GM19395 (cell line): Measurements from ENCODE around the gene DNAAF1.
"Not testable (repeated sequence)": the region's sequence is repeated elsewhere in the genome, so short reads cannot be mapped to it uniquely, and the experiment has no call there.

Experiments
- ATAC-seq: cut with Tn5 transposase; IDR thresholded peaks from one replicate; pipeline ENCODE4 v1.9.1; 2021; ENCODE audit warnings: mild to moderate bottlenecking, moderate library complexity; ENCODE audit not compliant: unreplicated experiment

DNAAF1 gene

DNA sequence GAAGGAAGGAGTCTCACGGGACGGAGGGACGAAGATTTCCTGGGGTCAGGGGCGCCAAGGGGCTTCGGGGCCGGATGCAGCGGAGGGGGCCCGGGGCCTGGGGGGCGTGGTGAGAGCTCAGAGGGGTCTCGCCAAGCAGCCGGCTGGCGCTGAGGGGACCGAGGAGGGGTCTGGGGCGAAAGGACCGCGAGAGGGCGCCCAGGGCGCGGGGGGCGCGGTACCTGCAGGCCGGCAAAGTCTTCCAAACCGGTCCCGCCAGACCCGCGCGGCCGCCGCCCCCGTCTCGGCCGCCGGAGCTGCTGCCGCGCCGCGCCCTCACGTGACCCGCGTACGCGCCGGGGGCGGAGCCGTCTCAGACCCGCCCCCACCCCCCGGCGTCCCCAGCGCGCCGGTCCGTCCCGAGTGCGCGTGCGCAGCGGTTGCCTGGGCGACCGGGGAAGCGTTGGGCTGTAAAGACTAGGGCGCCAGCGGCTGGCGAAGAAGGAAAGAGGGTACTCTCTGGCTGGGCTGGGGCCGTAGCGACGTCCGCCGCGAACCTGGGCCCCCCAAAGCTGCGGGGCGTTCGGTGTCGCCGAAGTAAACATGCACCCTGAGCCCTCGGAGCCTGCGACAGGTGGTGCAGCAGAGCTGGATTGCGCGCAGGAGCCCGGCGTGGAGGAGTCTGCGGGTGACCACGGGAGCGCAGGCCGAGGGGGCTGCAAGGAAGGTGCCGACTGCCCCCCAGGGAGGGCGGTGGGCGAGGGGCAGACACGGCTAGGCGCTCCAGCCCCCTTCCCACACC lies at the start of gene DNAAF1, which contains the start of gene HSDL1:
DNAAF1 (plus strand) TSS at position 450 of the 781 bp plus-strand sequence; CDS start at position 583, 133 bp downstream.
HSDL1 (minus strand) TSS at position 319 of the 781 bp plus-strand sequence. CDS start 13,856 bp downstream, outside the sequence.
- ATAC-seq: peak; percentile 68

DNA sequence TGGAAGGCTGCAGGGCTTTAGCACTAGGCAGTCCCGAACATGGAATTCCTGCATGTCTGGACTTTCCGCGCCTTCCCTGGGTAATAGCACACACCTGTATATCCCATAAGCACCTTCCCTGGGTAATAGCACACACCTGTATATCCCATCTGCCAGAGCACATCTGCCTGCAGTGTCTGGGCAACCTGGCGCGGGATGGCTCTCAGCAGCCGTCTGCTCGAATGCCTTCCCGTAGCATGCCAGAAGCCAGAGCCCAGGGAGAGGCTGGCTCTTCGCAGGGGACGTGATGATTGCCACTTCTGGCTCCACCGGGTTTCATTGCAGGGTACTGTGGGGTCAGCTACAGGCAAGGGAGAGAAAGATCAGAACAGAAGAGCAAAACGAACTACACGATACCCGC lies 49.6 kb upstream of the DNAAF1 start:
- ATAC-seq: no peak

- no peak for ATAC-seq
Observed at GRCh38 chr16:84096447-84097005, 48.6 kb upstream of the DNAAF1 start.

DNA sequence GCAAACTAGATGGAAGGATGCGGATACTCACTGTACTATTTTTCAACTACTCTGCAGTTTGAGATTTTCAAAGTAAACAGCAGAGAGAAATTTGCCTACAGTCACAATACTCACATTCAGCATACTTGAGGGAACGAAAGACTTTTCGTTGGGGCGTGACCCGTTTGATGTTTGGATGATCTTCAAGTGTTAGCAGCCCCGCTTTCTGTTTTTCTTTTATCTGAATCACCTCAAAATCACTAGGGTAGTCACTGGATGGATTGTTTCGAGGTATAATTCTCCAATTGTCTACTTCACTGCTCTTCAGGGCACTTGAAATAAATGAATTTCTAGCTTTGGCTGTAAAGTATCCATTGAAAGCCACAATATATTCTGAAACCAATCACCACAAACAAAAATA lies 46.2 kb upstream of the DNAAF1 start:
- no peak for ATAC-seq

DNA sequence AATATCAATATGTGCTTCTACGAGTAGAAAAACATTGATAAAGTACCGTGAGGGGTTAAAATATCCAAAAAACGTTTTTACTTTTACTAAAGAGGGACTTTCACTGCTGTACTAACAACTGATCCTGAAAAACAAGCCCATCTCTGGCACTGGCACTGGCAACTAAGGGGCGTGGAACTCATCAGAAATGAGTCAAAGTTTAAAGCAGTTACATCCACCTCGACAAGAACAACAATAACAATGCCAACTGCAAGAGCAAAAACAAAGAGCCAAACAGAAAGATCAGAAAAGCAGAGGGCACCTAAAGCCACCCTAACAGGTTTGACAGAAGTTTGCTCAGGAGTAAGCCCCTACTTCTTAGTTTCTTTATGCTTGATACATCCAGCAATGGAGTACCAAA lies 41.4 kb upstream of the DNAAF1 start:
- no peak for ATAC-seq

DNA sequence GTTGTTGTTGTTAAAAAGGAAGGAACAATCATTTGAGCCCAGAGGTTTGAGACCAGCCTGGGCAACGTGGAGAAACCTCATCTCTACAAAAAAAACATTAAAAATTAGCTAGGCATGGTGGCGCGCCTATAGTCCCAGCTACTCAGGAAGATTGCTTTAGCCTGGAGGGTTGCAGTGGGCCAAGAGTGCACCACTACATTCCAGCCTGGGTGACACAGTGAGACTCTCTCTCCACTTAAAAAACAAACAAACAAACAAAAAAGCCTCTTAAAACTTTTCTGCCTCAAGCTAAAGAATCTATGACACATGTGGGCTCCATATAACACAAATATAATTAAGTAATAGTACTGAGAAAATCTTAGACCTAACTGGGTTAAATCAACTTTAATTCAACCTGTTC lies 40.9 kb upstream of the DNAAF1 start:
- ATAC-seq: no peak

- ATAC-seq: no peak
Observed at GRCh38 chr16:84105301-84105815, 39.8 kb upstream of the DNAAF1 start.

- no peak for ATAC-seq
Observed at GRCh38 chr16:84105948-84106740, 39.0 kb upstream of the DNAAF1 start.

GRCh38 chr16:84107921-84108320 lies 37.2 kb upstream of the DNAAF1 start:
- no peak for ATAC-seq

- ATAC-seq: no peak
Observed at GRCh38 chr16:84109598-84110335, 35.3 kb upstream of the DNAAF1 start.

GRCh38 chr16:84110527-84110926 lies 34.6 kb upstream of the DNAAF1 start:
- peak; percentile 49 for ATAC-seq

DNA sequence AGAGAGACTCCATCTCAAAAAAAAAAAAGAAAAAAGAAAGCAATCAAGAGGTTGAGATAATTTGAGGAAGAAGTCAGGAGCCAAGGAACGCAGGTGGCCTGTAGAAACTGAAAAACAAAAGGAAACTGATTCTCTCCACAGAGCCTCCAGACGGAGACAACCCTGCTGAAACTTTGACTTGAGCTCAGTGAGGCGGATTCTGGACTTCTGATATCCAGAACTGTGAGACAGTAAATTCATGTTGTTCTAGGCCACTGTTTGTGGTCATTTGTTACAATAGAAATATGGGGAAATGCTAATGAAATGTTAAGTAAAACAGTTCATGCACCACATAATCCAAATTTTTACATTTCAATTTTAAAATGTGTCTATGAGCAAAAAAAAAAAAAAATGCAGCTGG lies 33.6 kb upstream of the DNAAF1 start:
- ATAC-seq: no peak

DNA sequence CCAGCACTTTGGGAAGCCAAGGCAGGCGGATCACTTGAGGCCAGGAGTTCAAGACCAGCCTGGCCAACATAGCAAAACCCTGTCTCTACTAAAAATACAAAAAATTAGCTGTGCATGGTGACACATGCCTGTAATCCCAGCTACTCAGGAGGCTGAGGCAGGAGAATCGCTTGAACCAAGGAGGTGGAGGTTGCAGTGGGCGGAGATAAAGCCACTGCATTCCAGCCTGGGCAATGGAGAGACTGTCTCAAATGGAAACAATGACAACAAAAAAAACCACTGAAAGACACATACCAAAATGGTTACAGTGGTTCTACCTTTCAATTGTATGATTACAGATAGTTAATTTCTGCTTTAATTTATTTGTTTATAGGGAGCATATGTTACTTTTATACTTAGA lies 33.2 kb upstream of the DNAAF1 start:
- ATAC-seq: not testable (repeated sequence)

- ATAC-seq: peak; percentile 40
Observed at GRCh38 chr16:84115919-84116719, 29.0 kb upstream of the DNAAF1 start.

DNA sequence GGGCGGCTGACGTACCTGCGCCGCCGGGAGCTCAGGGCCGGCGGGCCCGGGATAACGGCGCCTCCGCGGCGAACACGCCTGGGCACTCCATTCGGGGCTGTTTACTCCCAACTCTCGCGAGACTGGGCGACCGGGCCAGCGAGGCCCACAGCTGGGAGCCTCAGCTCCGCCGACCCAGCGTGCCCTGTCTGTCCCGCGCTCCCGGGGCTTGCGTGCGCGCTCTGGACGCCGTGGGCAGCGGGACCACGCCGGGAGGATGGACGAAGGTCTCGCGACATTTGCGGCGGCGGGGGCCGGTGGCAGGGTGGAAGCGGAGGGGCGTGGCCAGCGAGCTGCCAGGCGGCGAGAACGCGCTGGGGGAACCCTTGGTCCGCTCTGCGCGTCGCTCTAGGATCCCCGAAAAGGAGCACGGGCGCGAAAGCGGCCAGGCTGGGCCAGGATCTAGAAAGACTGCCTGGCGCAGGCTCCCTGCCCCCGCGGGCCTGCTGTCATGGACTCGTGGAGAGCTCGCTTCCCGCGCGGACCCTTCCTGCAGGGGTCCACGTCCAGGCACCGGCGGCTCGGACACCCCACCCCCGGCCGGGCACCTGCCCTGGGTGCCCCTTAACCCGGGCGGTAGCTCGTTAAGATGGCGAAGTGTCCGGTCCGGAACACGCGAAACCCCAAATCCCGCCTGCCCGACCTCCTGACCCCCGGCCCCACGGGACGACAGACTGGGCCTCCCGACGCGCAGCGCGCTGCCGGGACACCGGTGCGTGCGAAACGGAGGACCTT lies 28.2 kb upstream of the DNAAF1 start, which contains the start of gene MBTPS1:
MBTPS1 (minus strand) TSS at position 223 of the 774 bp plus-strand sequence. CDS start 15,159 bp downstream, outside the sequence.
- ATAC-seq: peak; percentile 86

DNA sequence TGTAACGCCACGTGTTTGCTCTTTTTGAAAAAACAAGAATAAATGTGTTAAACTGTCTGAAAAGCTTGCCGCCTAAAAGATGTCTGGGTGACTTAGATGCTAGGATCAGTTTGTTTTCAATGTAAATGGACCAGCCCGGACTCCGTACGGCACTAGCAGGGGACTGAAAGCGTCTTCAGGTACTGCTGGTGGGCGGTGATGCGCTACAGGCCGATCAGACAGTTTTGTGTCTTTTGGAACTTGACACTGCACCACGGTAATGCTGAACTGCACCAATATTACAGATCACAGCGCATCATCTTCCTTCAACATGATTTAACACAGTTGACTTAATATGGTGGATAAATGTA lies 27.6 kb upstream of the DNAAF1 start:
- peak; percentile 8 for ATAC-seq

GRCh38 chr16:84118315-84118714 lies 26.8 kb upstream of the DNAAF1 start:
- ATAC-seq: not testable (repeated sequence)

GRCh38 chr16:84119368-84119767 lies 25.7 kb upstream of the DNAAF1 start:
- ATAC-seq: no peak

DNA sequence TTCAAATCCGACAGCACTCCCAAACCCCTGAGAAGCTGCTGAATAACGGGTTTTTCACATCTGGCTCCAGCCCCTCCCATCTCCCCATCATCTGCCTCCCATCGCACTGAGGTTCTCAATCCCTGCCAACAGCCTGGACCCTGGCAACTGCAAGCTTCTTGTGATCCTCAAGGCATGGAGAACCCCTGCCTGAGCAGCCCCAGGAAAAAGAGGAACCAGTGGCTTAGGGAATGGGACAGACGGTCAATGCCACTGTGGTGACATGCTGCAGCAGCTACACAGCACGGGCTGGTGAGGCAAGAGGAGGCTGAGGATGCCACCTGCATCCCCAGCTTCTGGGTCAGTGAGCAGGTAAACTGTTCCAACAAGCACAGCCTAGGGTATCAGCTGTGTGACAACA lies 25.1 kb upstream of the DNAAF1 start:
- ATAC-seq: no peak
